Ascending aorta (tissue), 2 donors: ENCODE results near the gene CDH13. TPM values are rescaled to one million over a fixed set of nuclear protein-coding genes. Genes with fewer than 3 reads are reported as not detected.

ENCODE experiments used
- DNase-seq, 2 donors: peaks; one replicate each; pipeline ENCODE4 v3.0.0-alpha.2; 2019; ENCODE audit warnings: low spot score in 2 of 2
- H3K27ac ChIP-seq, 2 donors: fragments of 200-600 bp; sonication (generic); one replicate each; pipeline ENCODE4 v1.5.1; 2016 to 2017; ENCODE audit warnings: mild to moderate bottlenecking in 1 of 2
- H3K27me3 ChIP-seq: fragments of 200-600 bp; sonication (generic); one replicate; pipeline ENCODE4 v1.5.1; 2017
- H3K36me3 ChIP-seq, 2 donors: fragments of 200-600 bp; sonication (generic); one replicate each; pipeline ENCODE4 v1.5.1; 2016
- H3K4me1 ChIP-seq, 2 donors: fragments of 200-600 bp; sonication (generic); one replicate each; pipeline ENCODE4 v1.5.1; 2016 to 2017; ENCODE audit warnings: mild to moderate bottlenecking in 1 of 2
- H3K4me3 ChIP-seq, 2 donors: fragments of 200-600 bp; sonication (generic); one replicate each; pipeline ENCODE4 v1.5.1; 2016 to 2017; ENCODE audit warnings: mild to moderate bottlenecking in 1 of 2
- H3K9me3 ChIP-seq, 2 donors: fragments of 200-600 bp; sonication (generic); one replicate each; pipeline ENCODE4 v1.5.1; 2016
- CTCF ChIP-seq, 3 experiments: fragments of 200-600 bp in 2 of 3; fragments of 450-650 bp in 1 of 3; sonication (generic) in 2 of 3; IDR thresholded peaks; one replicate each; pipeline ENCODE4 v1.5.1; 2016 to 2019; ENCODE audit warnings: antibody characterized with exemption in 3 of 3, mild to moderate bottlenecking in 1 of 3, moderate library complexity in 1 of 3
- intact Hi-C: fragments of 100-400 bp; cut with DNase I; formaldehyde crosslinking; loops from one replicate; pipeline ENCODE4 v1.15.1; 2023
- total RNA-seq: library from RNA; depleted of rRNA; stranded (reverse); fragments of >200 nt; gene quantifications from one replicate; pipeline ENCODE4 v1.1.0, GENCODE V29; 2016

CDH13 gene
- total RNA-seq, 1 donor from 2014 or later, result 160 TPM

GRCh38 chr16:82754716-82755513 lies 128.1 kb downstream of the CDH13 start:
- TF ChIP-seq CTCF (IDR thresholded peaks at IDR 0.05), result no peak
- Histone ChIP-seq H3K9me3 (no peaks in the 10 kb centered on the region), H3K27me3 (no peaks in the 10 kb centered on the region), H3K27ac (peak overlapping the region; percentile 74 to 78), H3K36me3 (no peaks in the 10 kb centered on the region), H3K4me1 (peaks cover 13 to 31% of the 10 kb centered on the region in 2 donors), H3K4me3 (no peak overlapping the region)
- DNase-seq, result no peak
- intact Hi-C loops, result no loop called here

GRCh38 chr16:82755570-82756282 lies 129.0 kb downstream of the CDH13 start:
- peaks cover 13 to 38% of the 10 kb centered on the region in 2 donors for H3K4me1 ChIP-seq
- intact Hi-C loops, result loop anchor here (2.0 kb wide), 1 partner anchor 125 kb away; no protein-coding TSS in a partner anchor
- H3K4me3 ChIP-seq, result no peak overlapping the region
- TF ChIP-seq CTCF (IDR thresholded peaks at IDR 0.05), result no peak
- no peaks in the 10 kb centered on the region for H3K36me3 ChIP-seq
- DNase-seq, result no peak
- no peaks in the 10 kb centered on the region for H3K27me3 ChIP-seq
- H3K27ac ChIP-seq, result peak overlapping the region; percentile 74 to 78
- H3K9me3 ChIP-seq, result no peaks in the 10 kb centered on the region

GRCh38 chr16:82756283-82756599 lies 129.5 kb downstream of the CDH13 start:
- intact Hi-C loops, result loop anchor here (2.0 kb wide), 1 partner anchor 125 kb away; no protein-coding TSS in a partner anchor
- H3K36me3 ChIP-seq, result no peaks in the 10 kb centered on the region
- no peaks in the 10 kb centered on the region for H3K27me3 ChIP-seq
- H3K4me3 ChIP-seq, result no peak overlapping the region
- H3K4me1 ChIP-seq, result peaks cover 13 to 42% of the 10 kb centered on the region in 2 donors
- H3K9me3 ChIP-seq, result no peaks in the 10 kb centered on the region
- peak overlapping the region; percentile 74 to 78 for H3K27ac ChIP-seq
- DNase-seq, result no peak
- TF ChIP-seq CTCF (IDR thresholded peaks at IDR 0.05), result no peak

- intact Hi-C loops, result no loop called here
- Histone ChIP-seq H3K27ac (peak overlapping the region; percentile 23 to 60), H3K4me3 (no peak overlapping the region), H3K27me3 (no peaks in the 10 kb centered on the region), H3K36me3 (no peaks in the 10 kb centered on the region), H3K4me1 (peaks cover 13 to 56% of the 10 kb centered on the region in 2 donors), H3K9me3 (no peaks in the 10 kb centered on the region)
- DNase-seq, result no peak
- TF ChIP-seq CTCF (IDR thresholded peaks at IDR 0.05), result no peak
Measured at GRCh38 chr16:82758406-82758805, 131.6 kb downstream of the CDH13 start.

- H3K9me3 ChIP-seq, result no peaks in the 10 kb centered on the region
- TF ChIP-seq CTCF (IDR thresholded peaks at IDR 0.05), result no peak
- intact Hi-C loops, result no loop called here
- H3K36me3 ChIP-seq, result no peaks in the 10 kb centered on the region
- H3K4me3 ChIP-seq, result no peak overlapping the region
- no peaks in the 10 kb centered on the region for H3K27me3 ChIP-seq
- DNase-seq, result no peak
- peaks cover 13 to 56% of the 10 kb centered on the region in 2 donors for H3K4me1 ChIP-seq
- peak overlapping the region in 1 of 2 donors; percentile 60 for H3K27ac ChIP-seq
Measured at GRCh38 chr16:82758904-82759303, 132.1 kb downstream of the CDH13 start.
